Osteoblast (primary cell): ENCODE measurements around the gene UNC5A. TPM values are rescaled to one million over a fixed set of nuclear protein-coding genes. Genes with fewer than 3 reads are reported as not detected.

Source experiments
- DNase-seq: peaks from one replicate; pipeline ENCODE4 v3.0.0; 2011; ENCODE audit warnings: low spot score, mixed read lengths; ENCODE audit not compliant: insufficient read length; ENCODE audit errors: missing footprints
- H2AFZ ChIP-seq: 2 replicates; pipeline ENCODE4 v1.6.0; 2011; ENCODE audit warnings: mild to moderate bottlenecking, low read length
- H3K27ac ChIP-seq: 2 replicates; pipeline ENCODE4 v1.5.1; 2011; ENCODE audit warnings: mild to moderate bottlenecking, low read depth, low read length, moderate library complexity
- H3K27me3 ChIP-seq: 2 replicates; pipeline ENCODE4 v1.6.0; 2012; ENCODE audit warnings: mild to moderate bottlenecking, control low read depth, inconsistent platforms, low read length, moderate library complexity; ENCODE audit not compliant: insufficient read depth
- H3K36me3 ChIP-seq: 2 replicates; pipeline ENCODE4 v1.5.1; 2011; ENCODE audit warnings: mild to moderate bottlenecking, low read length, control low read depth, moderate library complexity; ENCODE audit not compliant: insufficient read depth
- H3K4me1 ChIP-seq: 2 replicates; pipeline ENCODE4 v1.5.1; 2011; ENCODE audit warnings: mild to moderate bottlenecking, low read length, control low read depth, moderate library complexity; ENCODE audit not compliant: insufficient read depth
- H3K4me2 ChIP-seq: 2 replicates; pipeline ENCODE4 v1.6.0; 2011; ENCODE audit warnings: mild to moderate bottlenecking, low read length; ENCODE audit not compliant: insufficient read depth
- H3K4me3 ChIP-seq: fragments of 200-600 bp; sonication (generic); 3 replicates; pipeline ENCODE4 v1.5.1; 2012; ENCODE audit warnings: mild to moderate bottlenecking, low read length, inconsistent platforms; ENCODE audit not compliant: insufficient read depth
- H3K79me2 ChIP-seq: 2 replicates; pipeline ENCODE4 v1.6.0; 2012; ENCODE audit warnings: mild to moderate bottlenecking, low read length, control low read depth, inconsistent platforms; ENCODE audit not compliant: insufficient read depth
- H3K9me3 ChIP-seq: 2 replicates; pipeline ENCODE4 v1.5.1; 2011; ENCODE audit warnings: low read depth, low read length, control low read depth
- H4K20me1 ChIP-seq: 2 replicates; pipeline ENCODE4 v1.6.0; 2012; ENCODE audit warnings: mild to moderate bottlenecking, low read length, control low read depth; ENCODE audit not compliant: insufficient read depth
- CTCF ChIP-seq: IDR thresholded peaks from 2 replicates; pipeline ENCODE4 v1.5.1; 2011; ENCODE audit warnings: mild to moderate bottlenecking, low read depth, low read length, moderate library complexity; ENCODE audit errors: extremely low read depth
- total RNA-seq: library from RNA; depleted of rRNA; stranded (reverse); fragments of >200 nt; gene quantifications from 2 replicates; pipeline ENCODE4 v1.2.3, GENCODE V29; 2012

Gene UNC5A
- total RNA-seq, 1 donor = not detected

- Histone ChIP-seq H3K9me3 (no peaks in the 10 kb centered on the region), H3K36me3 (no peaks in the 10 kb centered on the region), H3K27ac (no peak overlapping the region), H3K4me1 (no peaks in the 10 kb centered on the region), H3K27me3 (peaks cover 24% of the 10 kb centered on the region), H3K79me2 (no peaks in the 10 kb centered on the region), H4K20me1 (no peaks in the 10 kb centered on the region), H2AFZ (no peak overlapping the region), H3K4me2 (no peak overlapping the region), H3K4me3 (no peak overlapping the region)
- TF ChIP-seq CTCF = no peak
- DNase-seq = peak; percentile 71
Measured at GRCh38 chr5:176878906-176879662, 68.7 kb downstream of the UNC5A start.

GRCh38 chr5:176879663-176880361, 69.5 kb downstream of the UNC5A start:
- no peak for TF ChIP-seq CTCF
- H3K4me1 ChIP-seq = no peaks in the 10 kb centered on the region
- H2AFZ ChIP-seq = no peak overlapping the region
- no peaks in the 10 kb centered on the region for H3K36me3 ChIP-seq
- peaks cover 20% of the 10 kb centered on the region for H3K27me3 ChIP-seq
- DNase-seq = peak; percentile 77
- no peaks in the 10 kb centered on the region for H3K79me2 ChIP-seq
- no peak overlapping the region for H3K4me3 ChIP-seq
- no peaks in the 10 kb centered on the region for H4K20me1 ChIP-seq
- no peaks in the 10 kb centered on the region for H3K9me3 ChIP-seq
- no peak overlapping the region for H3K4me2 ChIP-seq
- no peak overlapping the region for H3K27ac ChIP-seq

DNA sequence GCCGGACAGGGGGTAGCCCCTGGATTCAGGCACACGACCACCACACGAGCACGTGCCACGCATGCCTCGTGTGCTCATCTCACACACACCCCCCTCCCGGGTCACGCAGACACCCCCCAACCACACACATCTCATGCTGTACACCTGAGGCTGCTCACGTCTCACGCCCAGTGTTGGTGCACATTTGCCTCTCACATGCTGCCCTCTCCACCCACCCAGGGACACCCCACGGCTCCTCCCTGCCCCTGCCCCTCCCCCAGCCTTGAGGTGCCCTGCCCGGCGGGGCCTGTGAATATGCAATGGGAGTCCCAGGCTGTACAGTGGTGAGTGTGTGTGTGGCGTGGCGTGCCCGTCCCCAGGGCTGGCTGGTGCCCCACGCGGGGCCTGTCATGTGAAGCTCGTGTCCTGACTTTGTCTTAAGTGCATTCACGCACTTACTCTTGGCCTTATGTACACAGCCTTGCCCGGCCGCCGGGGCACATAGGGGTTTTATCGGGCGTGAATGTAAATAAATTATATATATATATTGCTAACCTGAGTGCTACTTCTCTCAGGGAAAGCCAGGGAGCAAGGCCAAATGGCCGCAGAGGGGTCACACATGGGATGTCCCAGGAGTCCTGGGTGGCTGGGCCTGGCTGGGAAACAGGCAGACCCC, 70.1 kb downstream of the UNC5A start:
- no peaks in the 10 kb centered on the region for H3K79me2 ChIP-seq
- no peak overlapping the region for H3K27ac ChIP-seq
- H3K36me3 ChIP-seq = no peaks in the 10 kb centered on the region
- H4K20me1 ChIP-seq = no peaks in the 10 kb centered on the region
- no peak overlapping the region for H3K4me2 ChIP-seq
- no peak overlapping the region for H3K4me3 ChIP-seq
- peak; percentile 85 for DNase-seq
- H3K4me1 ChIP-seq = no peaks in the 10 kb centered on the region
- peaks cover 13% of the 10 kb centered on the region for H3K27me3 ChIP-seq
- H3K9me3 ChIP-seq = no peaks in the 10 kb centered on the region
- no peak for TF ChIP-seq CTCF
- H2AFZ ChIP-seq = no peak overlapping the region
